GM19023 (cell line): ENCODE measurements around the gene GPATCH8.
A peak's percentile ranks its signal among the peaks of the same experiment; 100 is the strongest.

Experiments used
- ATAC-seq: cut with Tn5 transposase; IDR thresholded peaks from one replicate; pipeline ENCODE4 v1.9.1; 2021; ENCODE audit warnings: mild to moderate bottlenecking, moderate library complexity; ENCODE audit not compliant: unreplicated experiment

The GPATCH8 gene

GRCh38 chr17:44359006-44359405 lies 144.2 kb downstream of the GPATCH8 start:
- no peak for ATAC-seq

- ATAC-seq, result no peak
These were observed 145.1 kb downstream of the GPATCH8 start for GRCh38 chr17:44358066-44358465.

DNA sequence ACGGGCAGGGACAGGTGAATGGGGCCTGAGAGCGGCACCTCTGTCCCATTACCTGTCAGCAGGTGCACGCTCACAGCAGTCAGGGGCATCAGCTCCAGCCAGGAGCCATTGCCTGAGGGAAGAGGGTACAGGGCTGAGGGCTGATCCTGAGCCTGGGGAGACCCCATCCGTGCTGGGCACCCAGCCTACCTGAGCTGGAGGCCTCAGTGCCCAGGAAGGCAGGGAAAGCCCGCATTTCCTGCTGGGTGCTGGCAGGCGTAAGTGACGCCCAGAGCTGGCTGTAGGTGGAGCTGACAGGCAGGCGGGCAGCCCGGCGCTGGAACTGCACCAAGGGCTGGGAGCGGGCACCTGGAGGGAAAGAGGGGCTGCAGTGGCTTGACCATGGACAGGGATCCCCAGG lies 147.0 kb downstream of the GPATCH8 start:
- no peak for ATAC-seq

DNA sequence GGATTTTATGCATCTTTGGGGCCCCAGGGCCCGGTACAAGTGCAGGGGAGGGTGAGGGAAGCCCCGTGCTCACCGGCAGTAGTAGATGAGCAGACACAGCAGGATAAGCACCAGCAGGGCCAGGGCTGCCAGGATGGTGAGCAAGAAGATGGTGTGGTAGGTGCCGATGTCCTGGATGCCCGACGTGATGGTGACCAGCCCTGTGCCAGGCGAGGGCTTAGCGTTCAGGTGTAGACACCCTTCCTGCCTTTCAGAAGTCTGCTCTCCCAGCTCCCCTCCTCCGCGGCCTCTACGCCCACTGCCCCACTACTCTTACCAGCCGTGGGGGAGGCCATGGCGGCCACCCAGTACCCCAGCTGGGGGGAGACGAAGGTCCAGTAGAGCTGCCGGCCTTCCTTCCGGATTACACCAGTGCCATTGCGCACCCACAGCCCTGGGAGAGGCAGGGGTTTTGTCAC lies 147.5 kb downstream of the GPATCH8 start:
- no peak for ATAC-seq

DNA sequence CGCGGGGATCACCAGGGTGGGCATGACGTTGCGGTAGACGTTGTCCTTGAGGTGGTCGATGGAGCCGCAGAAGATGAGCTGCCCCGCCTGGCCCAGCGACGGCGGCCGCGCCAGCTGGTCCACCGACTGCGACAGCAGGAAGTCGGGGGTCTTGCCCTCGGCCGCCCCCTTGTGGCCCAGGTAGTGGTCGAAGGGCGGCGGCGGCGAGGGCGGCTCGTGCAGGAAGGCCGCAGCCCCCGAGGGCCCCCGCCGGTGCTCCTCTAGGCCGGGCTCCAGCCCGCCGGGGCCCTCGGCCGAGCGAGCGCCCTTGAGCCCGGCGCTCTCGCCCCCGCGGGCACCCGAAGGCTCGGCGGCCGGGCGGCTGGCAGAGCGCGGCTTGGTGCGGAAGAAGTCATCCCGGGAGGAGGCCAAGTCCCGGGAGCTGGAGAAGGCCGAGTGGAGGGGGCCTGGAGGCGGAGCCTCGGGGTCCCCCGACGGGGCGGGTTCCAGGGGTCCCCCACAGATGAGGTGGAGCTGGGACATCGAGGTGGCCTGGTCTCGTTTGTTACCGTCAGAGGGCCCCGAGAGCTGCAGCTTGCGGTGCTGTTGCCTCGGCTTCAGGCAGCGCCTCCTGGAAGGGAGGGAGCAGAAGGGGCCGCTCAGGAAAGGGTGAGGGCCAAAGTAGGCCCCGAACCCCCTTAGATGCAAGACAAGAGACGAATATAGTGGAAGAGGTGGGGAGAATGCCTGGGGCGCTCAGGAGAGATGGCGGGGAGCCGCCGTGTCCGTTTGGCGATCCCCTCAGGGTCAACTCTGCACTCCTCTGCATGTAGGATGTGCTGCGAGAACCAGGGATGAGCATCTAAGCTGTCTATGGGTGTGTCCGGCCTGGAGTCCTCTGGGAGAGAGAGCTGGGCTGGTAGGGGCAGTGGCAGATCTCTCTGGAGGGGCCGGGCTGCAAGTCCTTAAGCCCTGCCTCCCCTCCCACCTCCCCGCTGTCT lies 148.3 kb downstream of the GPATCH8 start:
- no peak for ATAC-seq

DNA sequence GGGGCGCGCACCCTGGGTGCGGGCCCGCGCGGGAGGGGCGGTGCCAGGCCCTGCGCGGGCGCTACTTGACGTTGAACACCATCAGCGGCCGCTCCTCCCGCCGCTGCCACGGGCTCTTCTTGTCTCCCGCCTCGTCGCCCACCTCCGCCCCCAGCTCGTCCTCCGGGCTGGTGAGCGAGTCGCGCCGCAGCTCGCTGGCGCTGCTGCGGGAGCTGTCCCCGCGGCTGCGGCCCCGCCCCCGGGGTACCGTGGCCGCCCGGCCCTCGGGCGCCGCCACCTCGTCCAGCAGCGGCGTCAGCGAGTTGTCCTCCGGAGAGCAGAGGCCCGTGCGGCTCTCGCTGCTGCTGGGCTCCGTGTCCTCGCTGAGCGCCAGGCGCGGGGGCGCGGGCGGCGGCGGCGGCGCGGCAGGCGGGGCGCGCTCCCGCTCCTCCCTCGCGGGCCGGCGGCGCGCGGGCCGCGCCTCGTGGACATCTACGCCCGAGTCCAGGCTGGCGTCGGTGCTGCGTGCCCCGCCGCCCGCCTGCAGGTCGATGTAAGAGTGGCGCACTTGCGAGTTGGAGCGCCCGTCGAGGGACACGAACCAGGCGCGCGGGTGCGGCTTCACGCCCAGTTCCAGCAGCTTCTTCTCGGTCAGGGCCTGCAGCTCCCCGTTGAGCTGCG lies 149.4 kb downstream of the GPATCH8 start:
- no peak for ATAC-seq

DNA sequence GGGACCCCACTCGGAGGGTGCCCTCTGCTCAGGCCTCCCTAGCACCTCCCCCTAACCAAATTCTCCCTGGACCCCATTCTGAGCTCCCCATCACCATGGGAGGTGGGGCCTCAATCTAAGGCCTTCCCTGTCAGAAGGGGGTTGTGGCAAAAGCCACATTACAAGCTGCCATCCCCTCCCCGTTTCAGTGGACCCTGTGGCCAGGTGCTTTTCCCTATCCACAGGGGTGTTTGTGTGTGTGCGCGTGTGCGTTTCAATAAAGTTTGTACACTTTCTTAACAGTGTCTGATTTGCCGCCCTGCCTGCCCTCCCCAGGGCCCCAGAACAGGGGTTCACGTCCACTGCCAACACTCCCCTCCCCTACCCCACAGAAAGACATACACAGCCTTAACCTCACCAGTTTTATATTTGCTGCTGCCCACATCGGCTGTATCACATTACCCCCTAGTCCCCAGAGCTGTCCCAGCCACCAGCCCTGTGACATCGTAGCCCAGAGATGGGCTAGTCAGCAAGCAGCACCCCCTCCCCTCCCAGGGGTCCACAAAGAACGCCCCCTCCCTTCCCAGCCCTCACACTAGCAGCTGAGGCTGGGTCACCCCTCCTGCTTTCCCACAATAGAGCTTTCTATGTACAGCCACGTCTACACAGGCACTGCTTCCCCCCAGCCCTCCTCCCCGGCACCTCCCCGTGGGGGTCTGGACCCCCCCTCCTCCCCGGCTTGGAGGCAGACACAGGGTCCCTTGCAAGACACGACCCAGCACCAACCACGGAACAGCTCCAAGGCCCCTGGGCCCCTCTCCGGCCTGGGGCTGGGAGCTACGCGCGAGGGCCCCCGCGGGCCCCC lies 150.2 kb downstream of the GPATCH8 start:
- no peak for ATAC-seq

GRCh38 chr17:44351961-44352827 lies 151.0 kb downstream of the GPATCH8 start:
- no peak for ATAC-seq

- ATAC-seq, result no peak
These were observed 151.7 kb downstream of the GPATCH8 start for GRCh38 chr17:44351464-44351863.

- ATAC-seq, result no peak
These were observed 152.4 kb downstream of the GPATCH8 start for GRCh38 chr17:44350733-44351226.

DNA sequence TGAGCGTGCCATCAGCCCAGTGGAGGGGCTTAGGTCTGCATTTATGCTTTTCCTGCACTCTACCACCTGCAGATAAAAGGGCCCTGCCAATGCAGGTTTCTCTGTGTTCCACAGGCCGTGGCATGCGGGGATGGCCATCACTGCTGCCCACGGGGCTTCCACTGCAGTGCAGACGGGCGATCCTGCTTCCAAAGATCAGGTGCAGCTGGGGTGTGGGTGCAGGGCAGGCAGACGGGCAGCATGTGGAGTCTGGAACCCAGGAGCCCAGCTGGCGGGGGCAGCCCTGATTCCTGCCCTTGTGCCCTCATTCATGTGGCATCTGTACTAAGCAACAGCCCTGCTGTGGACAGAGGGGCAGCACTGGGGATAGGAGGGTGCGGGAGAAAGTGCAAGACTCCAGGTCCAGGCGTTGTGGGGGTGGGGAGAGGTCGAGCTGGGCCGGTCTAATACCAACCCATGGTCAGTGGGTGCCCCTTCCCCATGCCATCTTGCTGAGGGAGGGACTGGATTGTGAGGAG lies 153.6 kb downstream of the GPATCH8 start:
- no peak for ATAC-seq

DNA sequence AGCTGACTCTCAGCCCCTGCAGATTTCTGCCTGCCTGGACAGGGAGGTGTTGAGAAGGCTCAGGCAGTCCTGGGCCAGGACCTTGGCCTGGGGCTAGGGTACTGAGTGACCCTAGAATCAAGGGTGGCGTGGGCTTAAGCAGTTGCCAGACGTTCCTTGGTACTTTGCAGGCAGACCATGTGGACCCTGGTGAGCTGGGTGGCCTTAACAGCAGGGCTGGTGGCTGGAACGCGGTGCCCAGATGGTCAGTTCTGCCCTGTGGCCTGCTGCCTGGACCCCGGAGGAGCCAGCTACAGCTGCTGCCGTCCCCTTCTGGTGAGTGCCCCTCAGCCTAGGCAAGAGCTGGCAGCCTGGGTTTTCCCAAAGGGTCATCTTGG lies 154.2 kb downstream of the GPATCH8 start:
- ATAC-seq, result no peak

DNA sequence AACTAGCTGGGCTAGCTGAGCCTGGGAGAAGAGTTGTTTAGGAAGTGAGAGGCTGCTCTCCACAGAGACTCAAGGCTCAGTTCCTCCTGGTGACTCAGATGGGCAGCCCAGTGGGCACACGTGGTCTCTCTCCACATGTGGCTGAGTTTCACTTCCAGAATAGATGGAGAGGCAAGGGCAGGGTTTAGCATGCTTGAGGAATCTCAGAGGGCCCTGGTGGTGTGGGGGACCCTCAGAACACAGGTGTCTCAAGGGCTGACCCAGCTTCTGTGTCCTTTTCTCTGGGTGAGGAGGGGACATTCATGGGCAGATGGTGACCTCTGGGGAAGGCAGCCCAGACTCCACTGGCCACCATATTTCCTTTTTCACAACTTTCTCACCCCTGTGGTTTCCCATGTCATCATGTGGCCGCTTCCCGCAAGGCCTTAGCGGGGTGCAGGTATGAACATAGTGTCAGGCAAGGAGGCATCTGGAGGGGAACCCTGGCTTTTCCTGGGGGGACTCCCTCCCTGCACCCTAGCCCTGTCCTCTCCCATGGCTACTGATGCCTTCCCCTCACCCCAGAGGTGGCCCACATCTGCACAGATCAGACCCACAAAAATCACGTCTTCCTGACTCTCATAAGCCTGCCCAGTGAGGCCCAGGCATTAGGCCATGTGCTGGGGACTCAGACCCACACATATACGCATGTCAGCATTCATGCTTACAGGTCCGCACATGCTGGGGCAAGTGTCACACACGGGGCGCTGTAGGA lies 154.8 kb downstream of the GPATCH8 start:
- ATAC-seq, result peak; percentile 28
